HepG2 (cell line): ENCODE measurements around the gene WDHD1. TPM values are rescaled to one million over a fixed set of nuclear protein-coding genes. Genes with fewer than 3 reads are reported as not detected.

ENCODE experiments used
- ATAD3A ChIP-seq: sonication (generic); formaldehyde crosslinking; IDR thresholded peaks from 2 replicates; pipeline ENCODE4 v1.4.0; 2020; ENCODE audit warnings: missing genetic modification reagents
- CBFB ChIP-seq: sonication (generic); formaldehyde crosslinking; IDR thresholded peaks from 2 replicates; pipeline ENCODE4 v1.4.0; 2020; ENCODE audit warnings: missing genetic modification reagents
- CEBPB ChIP-seq: IDR thresholded peaks from 2 replicates; pipeline ENCODE4 v1.6.1; 2011; ENCODE audit warnings: low read depth, low read length, improper control_type of control experiment, borderline replicate concordance
- CREM ChIP-seq, 2 experiments: sonication (generic) in 1 of 2; formaldehyde crosslinking in 1 of 2; IDR thresholded peaks; 2 replicates each; pipeline versions ENCODE4 v1.4.0 to v1.6.1; 2016 to 2020; ENCODE audit warnings: antibody characterized with exemption in 1 of 2, mild to moderate bottlenecking in 1 of 2, missing genetic modification reagents in 1 of 2
- E2F2 ChIP-seq: sonication (generic); formaldehyde crosslinking; IDR thresholded peaks from 2 replicates; pipeline ENCODE4 v1.4.0; 2020; ENCODE audit warnings: missing genetic modification reagents, borderline replicate concordance
- FOXA3 ChIP-seq: IDR thresholded peaks from 2 replicates; pipeline ENCODE4 v1.6.1; 2016; ENCODE audit warnings: missing genetic modification reagents, missing compliant biosample characterization
- FOXP4 ChIP-seq: sonication (generic); formaldehyde crosslinking; IDR thresholded peaks from 2 replicates; pipeline ENCODE4 v1.4.0; 2020; ENCODE audit warnings: missing genetic modification reagents
- GPBP1L1 ChIP-seq: sonication (generic); formaldehyde crosslinking; IDR thresholded peaks from 2 replicates; pipeline ENCODE4 v1.5.0; 2020; ENCODE audit warnings: mild to moderate bottlenecking, missing genetic modification reagents
- LBX2 ChIP-seq: sonication (generic); formaldehyde crosslinking; IDR thresholded peaks from 2 replicates; pipeline ENCODE4 v1.5.0; 2020; ENCODE audit warnings: missing genetic modification reagents, mild to moderate bottlenecking, borderline replicate concordance
- STAG1 ChIP-seq: sonication (generic); formaldehyde crosslinking; IDR thresholded peaks from 2 replicates; pipeline ENCODE4 v1.4.0; 2020; ENCODE audit warnings: missing genetic modification reagents
- ZFP36L1 ChIP-seq: sonication (generic); formaldehyde crosslinking; IDR thresholded peaks from 2 replicates; pipeline ENCODE4 v1.8.0; 2022; ENCODE audit warnings: mild to moderate bottlenecking, missing genetic modification reagents, moderate library complexity
- ZFY ChIP-seq: sonication (generic); formaldehyde crosslinking; IDR thresholded peaks from 2 replicates; pipeline ENCODE4 v1.4.0; 2020; ENCODE audit warnings: missing genetic modification reagents
- ZNF251 ChIP-seq: sonication (generic); formaldehyde crosslinking; IDR thresholded peaks from 2 replicates; pipeline ENCODE4 v1.9.0; 2021; ENCODE audit warnings: mild to moderate bottlenecking, missing genetic modification reagents
- ZNF362 ChIP-seq: sonication (generic); formaldehyde crosslinking; IDR thresholded peaks from 2 replicates; pipeline ENCODE4 v1.4.0; 2020; ENCODE audit warnings: missing genetic modification reagents, mild to moderate bottlenecking, borderline replicate concordance
- ZNF431 ChIP-seq: sonication (generic); formaldehyde crosslinking; IDR thresholded peaks from 2 replicates; pipeline ENCODE4 v1.9.0; 2022; ENCODE audit warnings: missing genetic modification reagents, low read depth, mild to moderate bottlenecking, borderline replicate concordance
- ZNF549 ChIP-seq: sonication (generic); formaldehyde crosslinking; IDR thresholded peaks from 2 replicates; pipeline ENCODE4 v1.5.0; 2020; ENCODE audit warnings: missing genetic modification reagents
- ZNF567 ChIP-seq: sonication (generic); formaldehyde crosslinking; IDR thresholded peaks from 2 replicates; pipeline ENCODE4 v1.8.1; 2023; ENCODE audit warnings: mild to moderate bottlenecking, missing genetic modification reagents, borderline replicate concordance
- ZNF607 ChIP-seq: sonication (generic); formaldehyde crosslinking; IDR thresholded peaks from 2 replicates; pipeline ENCODE4 v1.5.1; 2020; ENCODE audit warnings: missing genetic modification reagents, mild to moderate bottlenecking, borderline replicate concordance
- ZNF724P ChIP-seq: sonication (generic); formaldehyde crosslinking; IDR thresholded peaks from 2 replicates; pipeline ENCODE4 v1.8.0; 2022; ENCODE audit warnings: missing genetic modification reagents, borderline replicate concordance
- ZNF740 ChIP-seq: sonication (generic); formaldehyde crosslinking; IDR thresholded peaks from 2 replicates; pipeline ENCODE4 v1.4.0; 2020; ENCODE audit warnings: missing genetic modification reagents
- ZNF841 ChIP-seq: sonication (generic); formaldehyde crosslinking; IDR thresholded peaks from 2 replicates; pipeline ENCODE4 v1.8.1; 2023; ENCODE audit warnings: missing genetic modification reagents, borderline replicate concordance
- ZNF883 ChIP-seq: sonication (generic); formaldehyde crosslinking; IDR thresholded peaks from 2 replicates; pipeline ENCODE4 v1.5.1; 2020; ENCODE audit warnings: mild to moderate bottlenecking, missing genetic modification reagents; ENCODE audit errors: not compliant biosample characterization
- polyA plus RNA-seq, 8 experiments: library from polyadenylated mRNA; depleted of rRNA in 3 of 8; stranded (reverse) in 7 of 8; unstranded in 1 of 8; fragments of >200 nt; fragmentation: Illumina TruSeq in 4 of 8; extraction: Trizol in 4 of 8; gene quantifications; 2 replicates each; pipeline versions ENCODE4 v1.2.1 to v1.2.3, GENCODE V29; 2011 to 2016; ENCODE audit warnings: low read depth in 4 of 8, missing spikeins in 1 of 8, mixed read lengths in 1 of 8; ENCODE audit not compliant: insufficient read depth in 1 of 8
- total RNA-seq, 5 experiments: library from RNA; depleted of rRNA; stranded (reverse); fragments of >200 nt; fragmentation: Illumina TruSeq; extraction: Trizol; gene quantifications; 2 replicates each; pipeline ENCODE4 v1.2.3, GENCODE V29; 2016; ENCODE audit warnings: low read depth in 1 of 5

Gene WDHD1
- total and polyA plus RNA-seq, 2 of the 13 experiments (the other 11 are each of a cell fraction or from before 2014, with no cell fraction given), result 5.5 to 27.5 TPM

- TF ChIP-seq ZNF740 (CRISPR knock-in tag), result peak; percentile 77
- peak; percentile 66; the same call in 1 of the 2 replicates for TF ChIP-seq ZNF362 (CRISPR knock-in tag)
- TF ChIP-seq ZNF567 (CRISPR knock-in tag), result no peak; the same call in 1 of the 2 replicates
- TF ChIP-seq STAG1, result peak; percentile 62
- no peak for TF ChIP-seq ZNF251 (CRISPR knock-in tag)
- TF ChIP-seq FOXA3, result peak; percentile 68
- no peak for TF ChIP-seq ZNF724P
- TF ChIP-seq E2F2 (CRISPR knock-in tag), result 0 out of 2 replicates have a peak, but pooled peaks have one; percentile 43
- TF ChIP-seq ZNF549 (CRISPR knock-in tag), result no peak
- no peak for TF ChIP-seq CEBPB
- peak; percentile 86 for TF ChIP-seq CBFB (CRISPR knock-in tag)
- TF ChIP-seq ZNF841 (CRISPR knock-in tag), result no peak
- no peak for TF ChIP-seq GPBP1L1 (CRISPR knock-in tag)
- TF ChIP-seq ZNF607 (CRISPR knock-in tag), result peak; percentile 84; the same call in 1 of the 2 replicates
- peak; percentile 61 for TF ChIP-seq CREM (IDR thresholded peaks at IDR 0.05)
- TF ChIP-seq CREM (CRISPR knock-in tag; IDR thresholded peaks at IDR 0.05), result no peak
- peak; percentile 91 for TF ChIP-seq ZFY (CRISPR knock-in tag)
- TF ChIP-seq FOXP4, result peak; percentile 49; the same call in 1 of the 2 replicates
- TF ChIP-seq ZNF883 (CRISPR knock-in tag), result peak; percentile 89
- TF ChIP-seq ATAD3A, result 0 out of 2 replicates have a peak, but pooled peaks have one; percentile 52
- peak; percentile 75 for TF ChIP-seq ZNF431
- TF ChIP-seq LBX2 (CRISPR knock-in tag), result peak; percentile 86; the same call in 1 of the 2 replicates
- TF ChIP-seq ZFP36L1, result peak; percentile 25; the same call in 1 of the 2 replicates
Observed at GRCh38 chr14:55051423-55052268, 24.7 kb upstream of the WDHD1 start, which contains the start of gene MAPK1IP1L (continued).
